Kidney (tissue), 14 donors: ENCODE data around the gene PEF1. TPM values are rescaled to one million over a fixed set of nuclear protein-coding genes. Genes with fewer than 3 reads are reported as not detected.

Source experiments
- DNase-seq, 5 donors: peaks; one replicate each; pipeline ENCODE4 v3.0.0-alpha.2; 2013 to 2020
- FAIRE-seq: peaks from 2 replicates; lab custom pipeline; 2012; peaks lifted over from hg19 to GRCh38; lab: Jason Lieb, UNC
- H3K27ac ChIP-seq, 2 donors: one replicate each; pipeline ENCODE4 v1.7.0; 2013; ENCODE audit warnings: low read depth in 2 of 2, low read length in 2 of 2, inconsistent platforms in 1 of 2
- H3K27me3 ChIP-seq: one replicate; pipeline ENCODE4 v1.7.1; 2013; ENCODE audit warnings: low read length, inconsistent platforms; ENCODE audit not compliant: control insufficient read depth, insufficient read depth
- H3K36me3 ChIP-seq, 3 donors: one replicate each; pipeline versions ENCODE4 v1.7.0 to v1.7.1; 2013; ENCODE audit warnings: low read length in 3 of 3, control low read depth in 1 of 3, inconsistent platforms in 1 of 3; ENCODE audit not compliant: insufficient read depth in 3 of 3, control insufficient read depth in 2 of 3
- H3K4me1 ChIP-seq, 3 donors: one replicate each; pipeline versions ENCODE4 v1.7.0 to v1.7.1; 2013; ENCODE audit warnings: low read length in 3 of 3, inconsistent platforms in 1 of 3, low read depth in 1 of 3; ENCODE audit not compliant: control insufficient read depth in 2 of 3, insufficient read depth in 2 of 3
- H3K4me3 ChIP-seq, 3 donors: one replicate each; pipeline versions ENCODE4 v1.7.0 to v1.8.1; 2013; ENCODE audit warnings: low read length in 3 of 3, control low read depth in 1 of 3, inconsistent platforms in 1 of 3
- H3K9ac ChIP-seq, 3 donors: one replicate each; pipeline versions ENCODE4 v1.7.0 to v1.7.1; 2013; ENCODE audit warnings: low read length in 3 of 3, control low read depth in 1 of 3, inconsistent platforms in 1 of 3
- H3K9me3 ChIP-seq, 3 donors: one replicate each; pipeline versions ENCODE4 v1.7.0 to v1.7.1; 2013; ENCODE audit warnings: low read length in 3 of 3, control low read depth in 1 of 3, inconsistent platforms in 1 of 3; ENCODE audit not compliant: control insufficient read depth in 2 of 3, insufficient read depth in 1 of 3
- intact Hi-C: fragments of 100-400 bp; cut with DNase I; formaldehyde crosslinking; loops from one replicate; pipeline ENCODE4 v1.11.1; 2022
- polyA plus RNA-seq: library from polyadenylated mRNA; stranded (reverse); fragments of 350-450 nt; fragmentation: Illumina TruSeq; extraction: RNeasy Lipid Tissue Mini Kit (QIAGEN cat#74804); gene quantifications from one replicate; pipeline ENCODE4 v1.2.3, GENCODE V29; 2014; ENCODE audit warnings: low read depth, low replicate concordance; ENCODE audit not compliant: insufficient read depth
- total RNA-seq: library from RNA; stranded (reverse); fragmentation: NEBNext Ultra II Directional; extraction: Animal tissue kit (Norgen Biotek cat#: 25700); gene quantifications from one replicate; pipeline ENCODE4 v1.2.1, GENCODE V29; 2021
- TF ChIP-seq, protein P1 (sequence below): IDR thresholded peaks from 3 replicates; pipeline ENCODE4 v1.5.1; 2012; ENCODE audit warnings: mild to moderate bottlenecking, moderate library complexity, borderline replicate concordance; ENCODE audit not compliant: insufficient read depth; ENCODE audit errors: extremely low read depth
- donor health status: control.
- donor health status: control.
- donor health status: control.
- donor health status: control.
- donor health status: control.
- donor health status: DM: yes; HTN: yes; CAD: no.
- donor health status: Normal renal cell carcinoma (clear cell type).

PEF1 gene
- total and polyA plus RNA-seq, 2 donors from 2014 or later, result 69.0 to 120 TPM

DNA sequence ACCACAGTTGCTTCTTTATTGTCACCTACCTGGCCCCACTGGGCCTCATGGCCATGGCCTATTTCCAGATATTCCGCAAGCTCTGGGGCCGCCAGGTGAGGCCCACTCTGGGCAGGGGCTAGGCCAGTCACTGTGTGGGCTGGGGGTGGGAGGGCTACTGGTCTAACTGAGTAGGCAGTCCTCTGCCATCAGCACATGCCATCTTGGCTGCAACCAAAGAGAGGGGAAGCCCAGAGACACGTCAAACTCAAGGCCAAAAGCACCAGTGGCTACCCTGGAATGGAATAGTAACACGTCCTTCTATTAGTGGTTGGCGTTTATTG, 23.2 kb downstream of the PEF1 start:
- H3K9ac ChIP-seq, result no peak overlapping the region
- no peaks in the 10 kb centered on the region for H3K27me3 ChIP-seq
- intact Hi-C loops, result no loop called here
- H3K9me3 ChIP-seq, result no peaks in the 10 kb centered on the region
- H3K27ac ChIP-seq, result no peak overlapping the region
- no peaks in the 10 kb centered on the region for H3K36me3 ChIP-seq
- TF ChIP-seq, protein P1, sequence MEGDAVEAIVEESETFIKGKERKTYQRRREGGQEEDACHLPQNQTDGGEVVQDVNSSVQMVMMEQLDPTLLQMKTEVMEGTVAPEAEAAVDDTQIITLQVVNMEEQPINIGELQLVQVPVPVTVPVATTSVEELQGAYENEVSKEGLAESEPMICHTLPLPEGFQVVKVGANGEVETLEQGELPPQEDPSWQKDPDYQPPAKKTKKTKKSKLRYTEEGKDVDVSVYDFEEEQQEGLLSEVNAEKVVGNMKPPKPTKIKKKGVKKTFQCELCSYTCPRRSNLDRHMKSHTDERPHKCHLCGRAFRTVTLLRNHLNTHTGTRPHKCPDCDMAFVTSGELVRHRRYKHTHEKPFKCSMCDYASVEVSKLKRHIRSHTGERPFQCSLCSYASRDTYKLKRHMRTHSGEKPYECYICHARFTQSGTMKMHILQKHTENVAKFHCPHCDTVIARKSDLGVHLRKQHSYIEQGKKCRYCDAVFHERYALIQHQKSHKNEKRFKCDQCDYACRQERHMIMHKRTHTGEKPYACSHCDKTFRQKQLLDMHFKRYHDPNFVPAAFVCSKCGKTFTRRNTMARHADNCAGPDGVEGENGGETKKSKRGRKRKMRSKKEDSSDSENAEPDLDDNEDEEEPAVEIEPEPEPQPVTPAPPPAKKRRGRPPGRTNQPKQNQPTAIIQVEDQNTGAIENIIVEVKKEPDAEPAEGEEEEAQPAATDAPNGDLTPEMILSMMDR, result no peak
- FAIRE-seq, result no peak
- DNase-seq, result no peak
- no peak overlapping the region for H3K4me3 ChIP-seq
- peaks cover 0 to 4% (median 0%) of the 10 kb centered on the region in 3 donors for H3K4me1 ChIP-seq

DNA sequence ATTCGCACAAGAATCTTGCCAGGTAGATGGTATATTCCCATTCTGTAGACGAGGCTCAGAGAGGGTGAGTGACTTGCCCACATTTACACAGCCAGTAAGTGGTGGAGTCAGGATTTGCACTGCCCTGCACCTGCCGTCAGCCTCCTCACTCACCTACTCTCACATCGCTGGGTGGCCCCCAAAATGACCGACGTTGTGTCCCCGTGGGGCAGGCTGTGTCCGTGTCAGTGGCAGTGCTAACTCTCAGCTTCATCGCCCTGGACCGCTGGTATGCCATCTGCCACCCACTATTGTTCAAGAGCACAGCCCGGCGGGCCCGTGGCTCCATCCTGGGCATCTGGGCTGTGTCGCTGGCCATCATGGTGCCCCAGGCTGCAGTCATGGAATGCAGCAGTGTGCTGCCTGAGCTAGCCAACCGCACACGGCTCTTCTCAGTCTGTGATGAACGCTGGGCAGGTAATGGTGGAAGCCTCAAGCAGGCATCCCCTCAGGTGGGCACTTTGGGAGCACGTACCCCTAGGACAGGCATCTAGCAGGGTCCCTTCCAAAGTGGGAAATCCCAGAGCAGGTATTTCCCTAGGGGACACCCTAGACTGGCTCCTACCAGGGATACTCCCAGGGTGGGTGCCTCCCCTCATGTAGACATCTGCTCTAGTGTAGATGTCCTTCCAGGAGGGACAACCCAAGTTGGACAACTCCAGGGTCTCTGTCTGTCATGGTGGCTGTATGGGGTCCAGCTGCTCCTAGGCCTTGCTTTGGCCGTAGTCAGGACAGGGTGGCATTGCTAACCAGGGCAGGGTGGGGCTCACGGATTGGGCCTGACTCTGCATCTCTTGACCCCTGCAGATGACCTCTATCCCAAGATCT, 23.8 kb downstream of the PEF1 start:
- Histone ChIP-seq H3K27me3 (peaks cover 3% of the 10 kb centered on the region), H3K27ac (no peak overlapping the region), H3K4me1 (peaks cover 0 to 3% (median 0%) of the 10 kb centered on the region in 3 donors), H3K4me3 (no peak overlapping the region), H3K36me3 (no peaks in the 10 kb centered on the region), H3K9ac (no peak overlapping the region), H3K9me3 (no peaks in the 10 kb centered on the region)
- no peak for DNase-seq
- TF ChIP-seq, protein P1, result no peak
- intact Hi-C loops, result no loop called here
- no peak for FAIRE-seq

DNA sequence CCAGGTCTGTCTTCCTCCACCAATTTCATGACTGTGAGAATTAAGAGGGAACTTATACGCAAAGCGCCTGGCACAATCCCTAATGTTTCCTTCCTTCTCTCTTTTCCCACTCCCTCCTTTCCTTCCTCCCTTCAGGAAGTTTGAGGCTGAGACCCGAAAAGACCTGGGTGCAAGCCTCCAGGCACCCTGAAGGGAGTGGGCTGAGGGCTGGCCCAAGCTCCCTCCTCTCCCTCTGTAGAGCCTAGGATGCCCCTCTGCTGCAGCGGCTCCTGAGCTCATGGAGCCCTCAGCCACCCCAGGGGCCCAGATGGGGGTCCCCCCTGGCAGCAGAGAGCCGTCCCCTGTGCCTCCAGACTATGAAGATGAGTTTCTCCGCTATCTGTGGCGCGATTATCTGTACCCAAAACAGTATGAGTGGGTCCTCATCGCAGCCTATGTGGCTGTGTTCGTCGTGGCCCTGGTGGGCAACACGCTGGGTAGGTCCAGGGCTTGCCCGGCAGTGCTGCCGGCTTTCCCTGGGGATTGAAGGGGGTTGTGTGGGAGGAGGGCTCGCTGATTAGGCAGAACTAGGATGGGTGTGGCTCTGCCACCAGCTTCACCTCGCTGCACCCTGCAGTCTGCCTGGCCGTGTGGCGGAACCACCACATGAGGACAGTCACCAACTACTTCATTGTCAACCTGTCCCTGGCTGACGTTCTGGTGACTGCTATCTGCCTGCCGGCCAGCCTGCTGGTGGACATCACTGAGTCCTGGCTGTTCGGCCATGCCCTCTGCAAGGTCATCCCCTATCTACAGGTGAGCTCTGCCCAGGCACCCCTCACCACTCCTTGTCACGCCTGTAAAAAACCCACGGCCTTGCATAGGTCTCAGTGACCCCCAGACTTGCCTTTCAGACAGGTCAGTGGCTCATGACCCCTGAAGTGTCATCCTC, 25.5 kb downstream of the PEF1 start:
- Histone ChIP-seq H3K4me1 (peaks cover 0 to 4% (median 0%) of the 10 kb centered on the region in 3 donors), H3K27me3 (peaks cover 3% of the 10 kb centered on the region), H3K27ac (no peak overlapping the region), H3K9me3 (no peaks in the 10 kb centered on the region), H3K4me3 (no peak overlapping the region), H3K36me3 (no peaks in the 10 kb centered on the region), H3K9ac (no peak overlapping the region)
- TF ChIP-seq, protein P1, result no peak
- intact Hi-C loops, result no loop called here
- no peak for DNase-seq
- no peak for FAIRE-seq
